RWPE2 (cell line): ENCODE data around the gene HOPX.

Source experiments
- ATAC-seq: fragments of 200-7000 bp; cut with Tn5 transposase; 3 replicates; pipeline ENCODE4 v1.9.1; 2021; ENCODE audit warnings: low read depth
- DNase-seq: peaks from one replicate; pipeline ENCODE4 v3.0.0-alpha.2; 2020; ENCODE audit warnings: low spot score
- H3K27ac ChIP-seq: fragments of 450-650 bp; 2 replicates; pipeline ENCODE4 v1.5.1; 2017; ENCODE audit warnings: mild to moderate bottlenecking; ENCODE audit not compliant: poor library complexity, severe bottlenecking
- H3K27me3 ChIP-seq: fragments of 250-450 bp; sonication (Bioruptor Pico); 2 replicates; pipeline ENCODE4 v1.5.1; 2021; ENCODE audit warnings: mild to moderate bottlenecking, moderate library complexity; ENCODE audit not compliant: insufficient read depth, poor library complexity, severe bottlenecking
- H3K36me3 ChIP-seq: fragments of 250-450 bp; sonication (Bioruptor Pico); 2 replicates; pipeline ENCODE4 v1.5.1; 2020; ENCODE audit warnings: low read depth, mild to moderate bottlenecking, moderate library complexity
- H3K4me1 ChIP-seq: fragments of 250-450 bp; sonication (Bioruptor Pico); 2 replicates; pipeline ENCODE4 v1.5.1; 2021; ENCODE audit warnings: mild to moderate bottlenecking, moderate library complexity; ENCODE audit not compliant: insufficient read depth, poor library complexity, severe bottlenecking
- H3K4me3 ChIP-seq: fragments of 250-450 bp; sonication (Bioruptor Pico); 2 replicates; pipeline ENCODE4 v1.5.1; 2021; ENCODE audit warnings: mild to moderate bottlenecking, moderate library complexity; ENCODE audit not compliant: severe bottlenecking
- H3K9me3 ChIP-seq: fragments of 250-450 bp; sonication (Bioruptor Pico); 2 replicates; pipeline ENCODE4 v1.5.1; 2021; ENCODE audit warnings: mild to moderate bottlenecking, moderate library complexity; ENCODE audit not compliant: severe bottlenecking
- CTCF ChIP-seq: fragments of 450-650 bp; IDR thresholded peaks from one replicate; pipeline ENCODE4 v1.5.1; 2017; ENCODE audit warnings: mild to moderate bottlenecking, moderate library complexity; ENCODE audit not compliant: poor library complexity, severe bottlenecking

Gene HOPX

GRCh38 chr4:56684320-56685050 is 3.4 kb upstream of the HOPX start:
- H3K4me1 ChIP-seq: no peaks in the 10 kb centered on the region
- H3K27ac ChIP-seq: no peak overlapping the region
- no peak for TF ChIP-seq CTCF
- H3K9me3 ChIP-seq: no peaks in the 10 kb centered on the region
- DNase-seq (no peak), ATAC-seq (peak; percentile 70)
- H3K4me3 ChIP-seq: no peak overlapping the region
- H3K27me3 ChIP-seq: no peaks in the 10 kb centered on the region
- H3K36me3 ChIP-seq: no peaks in the 10 kb centered on the region

- no peak overlapping the region for H3K4me3 ChIP-seq
- no peak for ATAC-seq
- no peaks in the 10 kb centered on the region for H3K9me3 ChIP-seq
- no peaks in the 10 kb centered on the region for H3K4me1 ChIP-seq
- no peaks in the 10 kb centered on the region for H3K36me3 ChIP-seq
- H3K27ac ChIP-seq: no peak overlapping the region
- no peak for TF ChIP-seq CTCF
- H3K27me3 ChIP-seq: no peaks in the 10 kb centered on the region
- DNase-seq: no peak
Observed at GRCh38 chr4:56683455-56683854, 2.4 kb upstream of the HOPX start.

GRCh38 chr4:56681853-56682525 is 893 bp upstream of the HOPX start:
- H3K4me3 ChIP-seq: no peak overlapping the region

GRCh38 chr4:56680266-56680665 is 830 bp downstream of the HOPX start:
- Histone ChIP-seq H3K36me3 (no peaks in the 10 kb centered on the region), H3K27me3 (no peaks in the 10 kb centered on the region), H3K4me1 (no peaks in the 10 kb centered on the region), H3K9me3 (no peaks in the 10 kb centered on the region), H3K27ac (no peak overlapping the region), H3K4me3 (no peak overlapping the region)
- DNase-seq (no peak), ATAC-seq (no peak)
- no peak for TF ChIP-seq CTCF

More at GRCh38 chr4:56681853-56682525, 893 bp upstream of the HOPX start:
- Histone ChIP-seq H3K4me1 (no peaks in the 10 kb centered on the region), H3K9me3 (no peaks in the 10 kb centered on the region), H3K27me3 (no peaks in the 10 kb centered on the region), H3K36me3 (no peaks in the 10 kb centered on the region), H3K27ac (no peak overlapping the region)
- DNase-seq (no peak), ATAC-seq (no peak)
- no peak for TF ChIP-seq CTCF

- no peaks in the 10 kb centered on the region for H3K27me3 ChIP-seq
- H3K9me3 ChIP-seq: no peaks in the 10 kb centered on the region
- no peaks in the 10 kb centered on the region for H3K36me3 ChIP-seq
- H3K4me3 ChIP-seq: no peak overlapping the region
- H3K27ac ChIP-seq: no peak overlapping the region
- TF ChIP-seq CTCF: no peak
- ATAC-seq (no peak), DNase-seq (no peak)
- H3K4me1 ChIP-seq: no peaks in the 10 kb centered on the region
Observed at GRCh38 chr4:56677711-56678110, 3.4 kb downstream of the HOPX start.
